Measurements from ENCODE around the gene MS4A4A. TPM values are rescaled to one million over a fixed set of nuclear protein-coding genes. Genes with fewer than 3 reads are reported as not detected.
A peak's percentile ranks its signal among the peaks of the same experiment; 100 is the strongest.

Gene MS4A4A
- total RNA-seq = 10 to 100 TPM in 1 of 4 donors, 1 to 10 TPM in 3; 2.8 to 17.0 (median 4.4) TPM

GRCh38 chr11:60280412-60280811 lies at the start of gene MS4A4A:
Gene MS4A4A, plus strand, starts transcription at chr11:60280666. Its CDS starts 10 bp downstream, at chr11:60280676.
- TF ChIP-seq CTCF (IDR thresholded peaks at IDR 0.05) (no peak), POLR2A (IDR thresholded peaks at IDR 0.05) (no peak)
- Histone ChIP-seq H3K27ac (peak within 1 kb of the TSS in 2 of 4 donors; percentile 14 to 44), H3K36me3 (no peaks in the 10 kb centered on the region), H3K4me1 (no peaks in the 10 kb centered on the region), H3K9me3 (no peaks in the 10 kb centered on the region), H3K27me3 (no peaks in the 10 kb centered on the region), H3K4me3 (peak within 1 kb of the TSS in 1 of 4 donors; percentile 12)
- peak in 1 of 3 donors; percentile 56 for DNase-seq

GRCh38 chr11:60230681-60231080 lies 49.8 kb upstream of the MS4A4A start:
- DNase-seq = no peak
- Histone ChIP-seq H3K4me1 (no peaks in the 10 kb centered on the region), H3K27ac (no peak overlapping the region), H3K36me3 (no peaks in the 10 kb centered on the region), H3K9me3 (no peaks in the 10 kb centered on the region), H3K27me3 (no peaks in the 10 kb centered on the region), H3K4me3 (no peak overlapping the region)
- TF ChIP-seq POLR2A (IDR thresholded peaks at IDR 0.05) = no peak
- TF ChIP-seq CTCF (IDR thresholded peaks at IDR 0.05) = no peak

GRCh38 chr11:60235321-60235720 lies 45.1 kb upstream of the MS4A4A start:
- no peaks in the 10 kb centered on the region for H3K4me1 ChIP-seq
- no peaks in the 10 kb centered on the region for H3K27me3 ChIP-seq
- H3K27ac ChIP-seq = no peak overlapping the region
- no peak for DNase-seq
- H3K36me3 ChIP-seq = no peaks in the 10 kb centered on the region
- no peak for TF ChIP-seq CTCF (IDR thresholded peaks at IDR 0.05)
- no peak for TF ChIP-seq POLR2A (IDR thresholded peaks at IDR 0.05)
- no peak overlapping the region for H3K4me3 ChIP-seq
- H3K9me3 ChIP-seq = no peaks in the 10 kb centered on the region

- no peak for DNase-seq
- Histone ChIP-seq H3K27ac (no peak overlapping the region), H3K27me3 (no peaks in the 10 kb centered on the region), H3K36me3 (no peaks in the 10 kb centered on the region), H3K9me3 (no peaks in the 10 kb centered on the region), H3K4me1 (no peaks in the 10 kb centered on the region), H3K4me3 (no peak overlapping the region)
- no peak for TF ChIP-seq POLR2A (IDR thresholded peaks at IDR 0.05)
- TF ChIP-seq CTCF (IDR thresholded peaks at IDR 0.05) = no peak
Observed at GRCh38 chr11:60240662-60241061, 39.8 kb upstream of the MS4A4A start.

GRCh38 chr11:60241786-60242185 lies 38.7 kb upstream of the MS4A4A start:
- Histone ChIP-seq H3K36me3 (no peaks in the 10 kb centered on the region), H3K27ac (peak overlapping the region in 1 of 4 donors; percentile 40), H3K4me3 (peak overlapping the region in 1 of 4 donors; percentile 4), H3K4me1 (no peaks in the 10 kb centered on the region), H3K27me3 (no peaks in the 10 kb centered on the region), H3K9me3 (no peaks in the 10 kb centered on the region)
- DNase-seq = no peak
- TF ChIP-seq CTCF (IDR thresholded peaks at IDR 0.05) (no peak), POLR2A (IDR thresholded peaks at IDR 0.05) (no peak)

GRCh38 chr11:60242740-60243239 lies 37.7 kb upstream of the MS4A4A start, which contains the start of gene MS4A4E:
Gene MS4A4E, minus strand, starts transcription at chr11:60243137. Its CDS starts 13,082 bp downstream, at chr11:60230055.
- Histone ChIP-seq H3K36me3 (no peaks in the 10 kb centered on the region), H3K9me3 (no peaks in the 10 kb centered on the region), H3K27me3 (no peaks in the 10 kb centered on the region), H3K27ac (peak within 1 kb of the TSS in 2 of 4 donors; percentile 7 to 40), H3K4me1 (no peaks in the 10 kb centered on the region), H3K4me3 (peak within 1 kb of the TSS in 1 of 4 donors; percentile 4)
- TF ChIP-seq CTCF (IDR thresholded peaks at IDR 0.05) (no peak), POLR2A (IDR thresholded peaks at IDR 0.05) (no peak)
- no peak for DNase-seq
